Loucy (cell line): ENCODE results near the gene CTNNBIP1.

Source experiments
- EZH2phosphoT487 ChIP-seq: fragments of 200-600 bp; IDR thresholded peaks from 2 replicates; pipeline ENCODE4 v1.6.1; 2018; ENCODE audit warnings: antibody characterized with exemption, mild to moderate bottlenecking, moderate library complexity, borderline replicate concordance
- TF ChIP-seq, protein P1 (sequence below): fragments of 200-600 bp; sonication (generic); conservative IDR thresholded peaks from 2 replicates; pipeline ENCODE4 v1.5.1; 2014; ENCODE audit warnings: mild to moderate bottlenecking, antibody characterized with exemption, low read length

DNA sequence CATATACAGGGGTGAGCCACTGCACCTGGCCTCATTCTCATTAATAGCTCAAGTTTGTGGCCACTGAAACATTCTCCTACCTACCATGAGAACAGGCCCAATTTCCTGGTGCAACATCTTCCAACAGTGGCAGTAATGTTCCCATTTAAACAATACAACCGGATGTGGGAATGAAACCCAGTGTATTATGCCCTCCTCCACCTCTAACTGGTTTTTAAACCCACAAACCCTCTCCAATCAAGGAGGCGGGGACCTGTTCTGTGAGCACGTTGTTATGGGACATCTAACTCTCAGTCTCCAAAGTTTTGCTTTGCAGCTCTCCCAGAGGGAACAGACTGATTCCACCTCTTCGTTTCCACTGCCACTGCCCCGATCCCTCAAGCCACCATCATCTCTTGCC lies 2.6 kb downstream of the CTNNBIP1 start:
- TF ChIP-seq, protein P1, sequence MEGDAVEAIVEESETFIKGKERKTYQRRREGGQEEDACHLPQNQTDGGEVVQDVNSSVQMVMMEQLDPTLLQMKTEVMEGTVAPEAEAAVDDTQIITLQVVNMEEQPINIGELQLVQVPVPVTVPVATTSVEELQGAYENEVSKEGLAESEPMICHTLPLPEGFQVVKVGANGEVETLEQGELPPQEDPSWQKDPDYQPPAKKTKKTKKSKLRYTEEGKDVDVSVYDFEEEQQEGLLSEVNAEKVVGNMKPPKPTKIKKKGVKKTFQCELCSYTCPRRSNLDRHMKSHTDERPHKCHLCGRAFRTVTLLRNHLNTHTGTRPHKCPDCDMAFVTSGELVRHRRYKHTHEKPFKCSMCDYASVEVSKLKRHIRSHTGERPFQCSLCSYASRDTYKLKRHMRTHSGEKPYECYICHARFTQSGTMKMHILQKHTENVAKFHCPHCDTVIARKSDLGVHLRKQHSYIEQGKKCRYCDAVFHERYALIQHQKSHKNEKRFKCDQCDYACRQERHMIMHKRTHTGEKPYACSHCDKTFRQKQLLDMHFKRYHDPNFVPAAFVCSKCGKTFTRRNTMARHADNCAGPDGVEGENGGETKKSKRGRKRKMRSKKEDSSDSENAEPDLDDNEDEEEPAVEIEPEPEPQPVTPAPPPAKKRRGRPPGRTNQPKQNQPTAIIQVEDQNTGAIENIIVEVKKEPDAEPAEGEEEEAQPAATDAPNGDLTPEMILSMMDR: no peak
- no peak for TF ChIP-seq EZH2phosphoT487
